Common myeloid progenitor, CD34-positive (primary cell): Measurements from ENCODE around the gene NEDD4L.

Source experiments
- CTCF ChIA-PET: fragments of 350-600 bp; sonication (Branson Sonifier 250); formaldehyde crosslinking; loops from one replicate; lab custom pipeline; 2021; ENCODE audit warnings: antibody characterized with exemption; lab: Charles Lee
- POLR2A ChIA-PET: fragments of 350-600 bp; sonication (Branson Sonifier 250); formaldehyde crosslinking; loops from one replicate; lab custom pipeline; 2021; ENCODE audit warnings: antibody characterized with exemption; lab: Charles Lee
- DNase-seq, 3 donors: peaks; one replicate each; pipeline versions ENCODE4 v3.0.0 to v3.0.0-alpha.2; 2013
- H3K27ac ChIP-seq, 2 experiments: 1 replicate in 1 of 2; 2 replicates in 1 of 2; pipeline ENCODE4 v1.7.0; 2013; ENCODE audit warnings: inconsistent platforms in 2 of 2, low read length in 2 of 2, mild to moderate bottlenecking in 2 of 2, low read depth in 1 of 2, moderate library complexity in 1 of 2; ENCODE audit not compliant: severe bottlenecking in 2 of 2, insufficient read depth in 1 of 2, poor library complexity in 1 of 2
- H3K27me3 ChIP-seq, 5 experiments: replicated peaks in 2 of 5; 1 replicate in 3 of 5; 2 replicates in 2 of 5; pipeline versions ENCODE4 v1.6.1 to v1.7.0; 2013; ENCODE audit warnings: low read length in 4 of 5, mild to moderate bottlenecking in 2 of 5, moderate library complexity in 2 of 5, inconsistent platforms in 1 of 5; ENCODE audit not compliant: insufficient read depth in 5 of 5, control insufficient read depth in 4 of 5
- H3K36me3 ChIP-seq, 4 experiments: 1 replicate in 2 of 4; 2 replicates in 2 of 4; pipeline versions ENCODE4 v1.6.1 to v1.7.0; 2013; ENCODE audit warnings: low read length in 3 of 4, control low read depth in 1 of 4, mild to moderate bottlenecking in 1 of 4; ENCODE audit not compliant: control insufficient read depth in 4 of 4, insufficient read depth in 4 of 4
- H3K4me1 ChIP-seq, 4 experiments: 1 replicate in 3 of 4; 2 replicates in 1 of 4; pipeline versions ENCODE4 v1.6.1 to v1.7.1; 2013; ENCODE audit warnings: low read length in 3 of 4, mild to moderate bottlenecking in 3 of 4, control low read depth in 1 of 4, inconsistent platforms in 1 of 4, moderate library complexity in 1 of 4; ENCODE audit not compliant: control insufficient read depth in 4 of 4, insufficient read depth in 4 of 4; ENCODE audit errors: control extremely low read depth in 1 of 4
- H3K4me3 ChIP-seq, 7 experiments: 1 replicate in 4 of 7; 2 replicates in 3 of 7; pipeline versions ENCODE4 v1.5.1 to v1.7.0; 2013; ENCODE audit warnings: mild to moderate bottlenecking in 7 of 7, low read length in 6 of 7, moderate library complexity in 6 of 7, inconsistent platforms in 2 of 7, low read depth in 2 of 7, control low read depth in 1 of 7; ENCODE audit not compliant: insufficient read depth in 4 of 7, control insufficient read depth in 1 of 7; ENCODE audit errors: extremely low read depth in 1 of 7
- H3K9me3 ChIP-seq, 5 experiments: 1 replicate in 4 of 5; 2 replicates in 1 of 5; pipeline versions ENCODE4 v1.6.1 to v1.7.1; 2013; ENCODE audit warnings: low read length in 4 of 5, mild to moderate bottlenecking in 2 of 5, inconsistent platforms in 1 of 5, low read depth in 1 of 5, moderate library complexity in 1 of 5; ENCODE audit not compliant: control insufficient read depth in 4 of 5, insufficient read depth in 2 of 5; ENCODE audit errors: control extremely low read depth in 1 of 5
- WGBS: methylation state at CpG from one replicate; pipeline ENCODE4 v1.1.5; 2013; ENCODE audit not compliant: insufficient coverage; 5-methylcytosine and 5-hydroxymethylcytosine counted together

The NEDD4L gene

DNA sequence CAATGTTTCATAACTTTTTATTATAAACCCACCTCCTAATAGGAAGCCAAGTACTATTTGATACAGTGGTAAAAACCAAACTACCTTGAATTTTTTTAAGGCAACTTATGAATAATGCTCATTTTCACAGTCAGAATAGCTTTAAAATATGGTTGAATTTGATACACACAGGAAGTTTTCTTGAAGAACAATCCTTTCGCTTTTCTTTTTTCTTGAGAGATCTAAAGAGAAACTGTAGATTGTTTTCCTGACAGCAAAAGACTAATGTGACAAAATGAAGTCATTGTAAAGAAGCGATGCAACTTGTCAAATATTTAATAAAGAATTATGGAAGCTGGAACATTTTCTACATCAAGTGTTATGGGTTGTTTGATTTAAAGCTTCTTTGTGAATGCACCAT lies 357.2 kb downstream of the NEDD4L start:
- peaks cover 0 to 2% (median 0%) of the 10 kb centered on the region in 4 experiments for H3K36me3 ChIP-seq
- WGBS = 83% methylated on average over 2 of the region's 2 CpGs
- no peaks in the 10 kb centered on the region for H3K27me3 ChIP-seq
- no peak for DNase-seq
- ChIA-PET CTCF (interaction anchor here (1.3 kb wide), 1 partner anchor 9 kb away, joined by 3 read pairs; no protein-coding TSS in a partner anchor), POLR2A (no interaction called here)
- no peaks in the 10 kb centered on the region for H3K4me1 ChIP-seq
- H3K4me3 ChIP-seq = no peak overlapping the region
- no peak overlapping the region for H3K27ac ChIP-seq
- H3K9me3 ChIP-seq = no peaks in the 10 kb centered on the region

DNA sequence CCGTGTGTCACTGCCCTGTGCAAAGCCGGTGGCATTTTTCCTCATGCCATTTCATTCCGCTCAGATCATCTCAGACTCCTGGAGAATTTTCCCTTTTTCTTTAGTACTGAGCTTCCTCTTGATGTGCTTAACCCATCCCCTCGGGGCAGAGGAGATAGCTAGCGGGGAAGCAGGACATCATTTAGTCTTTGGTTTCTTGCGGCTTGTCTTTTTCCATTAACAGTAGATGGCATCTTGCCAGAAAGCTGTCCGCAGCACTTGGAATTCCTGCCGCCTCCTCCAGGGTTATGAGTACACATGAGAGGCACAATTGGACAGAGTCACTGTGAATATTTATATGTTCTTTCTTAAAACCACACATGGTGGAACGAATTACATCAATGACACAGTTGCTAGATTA lies 358.2 kb downstream of the NEDD4L start:
- Histone ChIP-seq H3K27ac (no peak overlapping the region), H3K27me3 (no peaks in the 10 kb centered on the region), H3K4me1 (no peaks in the 10 kb centered on the region), H3K9me3 (no peaks in the 10 kb centered on the region), H3K36me3 (no peaks in the 10 kb centered on the region), H3K4me3 (no peak overlapping the region)
- CTCF ChIA-PET = interaction anchor here (1.3 kb wide), 2 partner anchors 10 to 91 kb away, joined by 3 read pairs; no protein-coding TSS in a partner anchor
- POLR2A ChIA-PET = no interaction called here
- WGBS = 98% methylated on average over 9 of the region's 9 CpGs
- no peak for DNase-seq

DNA sequence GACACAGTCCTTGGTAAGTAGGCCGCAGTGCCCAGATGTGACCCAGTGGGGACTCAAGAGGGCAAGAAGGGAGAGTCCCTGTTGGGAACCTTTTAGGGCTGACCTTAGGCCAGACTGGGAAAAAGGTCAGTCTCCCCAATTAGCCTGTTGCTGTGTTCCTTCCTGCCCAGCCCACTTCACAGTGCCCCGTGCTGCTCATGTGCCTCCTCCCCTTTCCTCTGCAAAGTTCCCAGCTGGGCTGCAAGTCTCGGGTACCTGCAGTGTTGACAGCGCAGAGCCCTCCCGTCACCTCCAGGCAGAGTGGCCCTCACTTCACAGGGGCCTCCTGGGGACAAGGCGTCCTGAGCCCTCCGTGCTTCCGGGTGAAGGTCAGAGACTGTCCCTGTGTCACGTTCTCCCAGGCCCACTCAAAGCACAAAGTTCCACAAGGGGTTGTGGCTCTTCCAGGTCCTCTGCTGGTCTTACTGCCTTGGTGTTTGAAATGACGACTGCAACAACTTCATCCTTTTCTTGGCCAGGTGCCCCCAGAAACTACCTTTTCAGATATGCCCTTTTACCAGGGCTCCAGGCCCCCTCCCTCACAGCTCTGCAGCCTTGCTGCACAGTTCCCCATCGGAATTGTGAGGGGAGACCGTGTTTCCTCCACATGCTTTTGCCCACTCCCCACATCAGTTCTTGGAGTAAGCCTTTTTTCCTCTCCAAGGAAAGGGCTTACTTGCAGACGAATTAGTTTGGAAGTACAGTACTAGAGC lies 359.1 kb downstream of the NEDD4L start:
- no peak for DNase-seq
- ChIA-PET POLR2A (no interaction called here), CTCF (interaction anchor here (1.3 kb wide), 1 partner anchor 90 kb away, joined by 3 read pairs; no protein-coding TSS in a partner anchor)
- Histone ChIP-seq H3K9me3 (no peaks in the 10 kb centered on the region), H3K4me1 (no peaks in the 10 kb centered on the region), H3K27ac (no peak overlapping the region), H3K36me3 (no peaks in the 10 kb centered on the region), H3K4me3 (no peak overlapping the region), H3K27me3 (no peaks in the 10 kb centered on the region)
- 91% methylated on average over 13 of the region's 13 CpGs for WGBS

DNA sequence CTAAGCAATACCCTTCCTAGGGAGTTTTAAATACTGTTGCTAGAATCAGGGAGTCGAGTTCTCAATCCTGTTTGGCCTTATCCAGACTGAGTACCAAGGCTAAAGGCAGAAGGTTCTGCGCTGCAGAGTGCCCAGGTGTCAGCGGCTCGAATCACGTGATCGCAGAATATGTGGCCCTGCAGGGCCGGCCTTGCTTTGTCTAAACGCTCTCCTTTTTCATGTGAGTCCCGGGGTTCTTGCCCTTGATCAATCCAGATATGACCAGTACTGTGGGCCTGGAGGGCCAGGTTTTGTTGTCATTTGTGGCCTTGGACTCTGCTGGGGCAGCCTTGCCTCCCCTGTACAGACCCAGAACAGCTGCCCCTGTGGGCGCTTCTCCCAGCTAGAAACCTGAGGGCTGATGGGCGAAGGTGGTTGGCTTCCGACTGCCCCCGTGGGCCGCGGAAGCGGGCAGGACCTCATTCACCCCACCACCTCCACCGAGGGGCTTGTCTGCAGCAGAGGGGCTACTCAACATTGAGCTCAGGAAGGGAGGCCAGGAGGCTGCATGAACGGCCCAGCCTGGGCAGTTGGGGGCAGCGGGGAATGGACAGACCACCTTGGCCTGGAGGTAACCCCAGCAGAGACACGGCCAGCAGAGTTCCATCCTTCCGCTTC lies 359.9 kb downstream of the NEDD4L start:
- H3K27ac ChIP-seq = no peak overlapping the region
- CTCF ChIA-PET = no interaction called here

DNA sequence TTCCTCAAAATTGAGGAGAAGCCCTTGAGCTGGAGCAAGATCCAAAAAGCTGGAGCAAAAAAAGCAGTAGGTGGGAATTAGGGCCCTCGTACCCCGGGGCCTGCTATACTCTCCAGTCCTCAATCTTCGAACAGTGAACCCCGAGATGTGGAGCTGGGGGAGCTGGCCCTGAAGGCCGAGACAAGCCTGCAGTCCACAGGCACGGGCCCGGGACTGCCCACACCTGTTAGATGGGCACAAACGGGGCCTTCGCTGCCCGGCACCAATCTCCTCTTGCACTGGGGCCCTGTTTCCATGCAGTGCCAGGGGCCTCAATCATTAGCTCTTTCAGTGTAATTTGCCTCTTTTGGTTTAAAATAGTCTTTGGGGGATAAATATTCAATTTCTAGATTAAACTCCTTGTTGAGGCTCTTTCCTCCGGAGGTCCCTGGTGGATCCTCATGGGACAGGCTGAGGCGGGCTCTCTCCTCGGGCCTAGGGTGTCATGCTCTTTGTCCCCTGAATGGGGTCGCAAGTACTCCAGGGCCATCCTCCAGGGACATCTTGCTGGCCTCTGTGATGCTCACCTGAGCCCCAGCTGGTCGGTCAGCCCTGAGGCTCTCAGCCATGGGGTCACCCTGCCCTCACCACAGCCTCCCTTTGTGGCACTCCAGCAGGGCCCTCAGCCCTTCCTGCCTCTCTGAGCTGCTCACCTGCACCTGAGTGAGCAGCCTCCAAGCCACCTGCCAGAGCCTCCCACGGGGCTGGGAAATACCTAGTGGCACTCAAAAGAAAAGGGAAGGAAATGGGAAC lies 361.3 kb downstream of the NEDD4L start:
- Histone ChIP-seq H3K27ac (no peak overlapping the region), H3K9me3 (no peaks in the 10 kb centered on the region), H3K27me3 (no peaks in the 10 kb centered on the region), H3K4me1 (no peaks in the 10 kb centered on the region), H3K4me3 (no peak overlapping the region), H3K36me3 (no peaks in the 10 kb centered on the region)
- WGBS = 90% methylated on average over 15 of the region's 16 CpGs
- DNase-seq = no peak
- CTCF ChIA-PET = no interaction called here
- POLR2A ChIA-PET = no interaction called here

More for the DNA sequence above, 359.9 kb downstream of the NEDD4L start:
- H3K4me1 ChIP-seq = no peaks in the 10 kb centered on the region
- H3K4me3 ChIP-seq = no peak overlapping the region
- POLR2A ChIA-PET = no interaction called here
- no peaks in the 10 kb centered on the region for H3K27me3 ChIP-seq
- H3K36me3 ChIP-seq = no peaks in the 10 kb centered on the region
- 97% methylated on average over 20 of the region's 21 CpGs for WGBS
- H3K9me3 ChIP-seq = no peaks in the 10 kb centered on the region
- no peak for DNase-seq

DNA sequence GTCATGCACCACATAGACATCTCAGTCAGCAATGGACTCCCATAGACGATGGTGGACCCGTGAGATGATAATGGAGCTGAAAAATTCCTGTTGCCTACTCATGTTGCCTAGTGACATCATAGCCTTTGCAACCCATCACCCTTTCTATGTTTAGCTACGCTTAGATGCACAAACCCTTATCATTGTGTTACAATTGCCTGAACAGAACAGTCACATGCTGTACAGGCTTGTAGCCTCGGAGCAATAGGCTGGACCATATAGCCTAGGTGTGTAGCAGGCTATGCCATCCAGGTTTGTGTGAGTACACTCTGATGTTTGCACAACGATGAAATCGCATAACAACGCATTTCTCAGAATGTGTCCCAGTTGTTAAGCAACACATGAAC lies 363.2 kb downstream of the NEDD4L start:
- Histone ChIP-seq H3K9me3 (no peaks in the 10 kb centered on the region), H3K27ac (no peak overlapping the region), H3K36me3 (no peaks in the 10 kb centered on the region), H3K4me3 (no peak overlapping the region), H3K27me3 (no peaks in the 10 kb centered on the region), H3K4me1 (no peaks in the 10 kb centered on the region)
- ChIA-PET CTCF (interaction anchor here (1.1 to 1.3 kb wide), 2 partner anchors 10 to 13 kb away, joined by 3 to 4 read pairs; no protein-coding TSS in a partner anchor), POLR2A (no interaction called here)
- no peak for DNase-seq
- 97% methylated on average over 7 of the region's 7 CpGs for WGBS
